HG03520 (cell line): Measurements from ENCODE around the gene TRMT11.
"Not testable (repeated sequence)": the region's sequence is repeated elsewhere in the genome, so short reads cannot be mapped to it uniquely, and the experiment has no call there.

ENCODE experiments used
- ATAC-seq: cut with Tn5 transposase; IDR thresholded peaks from one replicate; pipeline ENCODE4 v1.9.1; 2021; ENCODE audit warnings: mild to moderate bottlenecking, moderate library complexity; ENCODE audit not compliant: unreplicated experiment

TRMT11 gene

GRCh38 chr6:125956506-125957390 lies 29.6 kb upstream of the TRMT11 start, which contains the start of gene HINT3:
Gene HINT3, plus strand, starts transcription at chr6:125956770. Its CDS starts 208 bp downstream, at chr6:125956978.
- ATAC-seq: peak; percentile 94

- no peak for ATAC-seq
Measured at GRCh38 chr6:125957391-125957693, 29.0 kb upstream of the TRMT11 start.

DNA sequence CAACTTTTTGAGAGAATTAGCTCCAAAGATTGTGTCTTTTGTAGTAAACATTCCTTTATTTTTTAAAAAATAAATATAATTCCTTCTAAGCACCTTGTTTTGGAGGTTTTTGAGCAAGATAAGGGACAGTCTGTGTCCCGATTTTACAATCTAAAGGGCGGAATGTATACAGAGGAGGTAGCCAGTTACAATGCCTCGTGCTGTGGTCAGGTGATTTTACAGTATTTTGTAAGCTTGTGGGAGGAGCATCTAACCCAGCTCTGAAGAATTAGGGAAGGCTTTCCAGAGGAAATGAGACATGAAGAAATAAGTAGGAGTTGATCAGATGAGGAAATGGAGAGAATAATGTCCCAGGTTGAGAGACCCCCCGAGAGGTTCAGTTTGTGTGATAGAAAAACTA lies 28.5 kb upstream of the TRMT11 start:
- ATAC-seq: no peak

GRCh38 chr6:125959041-125959440 lies 27.3 kb upstream of the TRMT11 start:
- no peak for ATAC-seq

GRCh38 chr6:125961117-125961516 lies 25.2 kb upstream of the TRMT11 start:
- ATAC-seq: no peak

DNA sequence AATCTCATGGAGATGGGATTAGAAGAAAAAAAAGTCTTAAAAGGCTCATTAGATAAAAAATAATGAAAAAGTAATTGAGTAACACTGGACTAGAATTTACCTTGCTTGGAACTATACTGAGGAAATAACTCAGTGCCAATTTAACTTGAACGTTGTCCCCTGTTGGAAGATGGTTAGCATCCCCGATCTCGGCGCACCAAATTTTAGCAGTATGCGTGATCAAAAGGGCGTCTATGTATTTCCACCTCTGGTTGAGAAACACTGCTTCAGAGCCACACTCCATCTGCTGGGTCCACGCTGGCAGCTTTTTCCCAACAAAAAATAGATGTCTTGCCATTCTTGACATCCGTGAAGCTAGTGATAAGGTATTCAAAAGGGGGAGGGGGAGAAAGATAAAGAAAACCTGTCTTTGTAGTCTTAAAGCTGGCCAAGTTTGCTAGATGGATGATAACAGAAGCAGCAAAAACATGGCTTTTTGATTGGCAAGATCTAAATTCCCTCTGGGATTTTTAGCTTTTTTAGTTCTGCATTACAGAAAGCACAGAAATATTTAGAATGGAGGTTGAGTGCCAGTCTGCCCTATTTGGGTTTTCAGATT lies 23.3 kb upstream of the TRMT11 start:
- ATAC-seq: no peak

GRCh38 chr6:125963817-125964216 lies 22.5 kb upstream of the TRMT11 start:
- ATAC-seq: no peak

- no peak for ATAC-seq
Measured at GRCh38 chr6:125966569-125966968, 19.8 kb upstream of the TRMT11 start.

DNA sequence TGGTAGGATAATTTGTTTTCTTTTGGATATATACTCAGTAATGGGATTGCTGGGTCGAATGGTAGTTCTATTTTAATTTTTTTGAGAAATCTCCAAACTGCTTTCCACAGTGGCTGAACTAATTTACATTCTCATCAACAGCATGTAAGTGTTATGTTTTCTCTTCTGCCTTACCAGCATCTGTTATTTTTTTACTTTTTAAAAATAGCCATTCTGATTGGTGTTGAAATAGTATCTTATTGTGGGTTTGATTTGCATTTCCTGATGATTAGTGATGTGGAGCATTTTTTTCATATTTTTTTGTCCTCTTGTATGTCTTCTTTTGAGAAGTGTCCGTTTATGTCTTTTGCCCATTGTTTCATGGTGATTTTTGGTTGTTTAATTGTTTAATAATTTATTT lies 17.8 kb upstream of the TRMT11 start:
- ATAC-seq: no peak

DNA sequence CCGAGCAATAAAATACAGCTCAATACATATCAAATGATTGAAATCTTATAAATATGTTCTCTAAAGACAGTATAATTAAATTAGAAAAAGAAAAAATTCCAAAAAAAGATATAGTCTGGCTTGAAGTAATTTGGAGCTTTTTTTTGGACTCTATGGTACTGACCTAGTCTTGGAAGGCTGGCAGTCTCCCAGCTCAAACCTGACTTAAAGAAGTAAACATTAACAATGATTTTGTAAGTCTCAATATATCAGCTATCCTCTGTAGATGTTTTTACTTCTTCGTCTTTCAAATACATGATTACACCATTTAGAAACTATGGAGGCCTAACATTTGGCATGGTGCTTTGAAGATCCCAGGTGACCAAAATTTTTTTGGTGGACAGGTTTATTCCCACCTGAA lies 15.6 kb upstream of the TRMT11 start:
- ATAC-seq: no peak

DNA sequence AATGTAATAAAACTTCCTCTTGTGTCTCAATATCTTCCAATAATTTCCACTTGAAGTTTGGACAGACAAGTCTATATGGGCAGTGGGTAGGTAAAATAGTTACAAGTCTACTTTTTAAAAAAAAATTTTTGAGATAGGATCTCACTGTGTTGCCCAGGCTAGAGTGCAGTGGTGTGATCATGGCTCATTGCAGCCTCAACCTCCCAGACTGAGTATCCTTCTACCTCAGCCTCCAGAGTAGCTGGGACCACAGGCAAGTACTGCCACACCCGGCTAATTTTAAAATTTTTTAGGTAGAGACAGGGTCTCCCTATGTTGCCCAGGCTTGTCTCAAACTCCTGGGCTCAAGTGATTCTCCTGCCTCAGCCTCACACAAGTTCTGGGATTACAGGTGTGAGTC lies 13.9 kb upstream of the TRMT11 start:
- ATAC-seq: not testable (repeated sequence)

GRCh38 chr6:125974214-125974866 lies 12.0 kb upstream of the TRMT11 start:
- peak; percentile 84 for ATAC-seq

DNA sequence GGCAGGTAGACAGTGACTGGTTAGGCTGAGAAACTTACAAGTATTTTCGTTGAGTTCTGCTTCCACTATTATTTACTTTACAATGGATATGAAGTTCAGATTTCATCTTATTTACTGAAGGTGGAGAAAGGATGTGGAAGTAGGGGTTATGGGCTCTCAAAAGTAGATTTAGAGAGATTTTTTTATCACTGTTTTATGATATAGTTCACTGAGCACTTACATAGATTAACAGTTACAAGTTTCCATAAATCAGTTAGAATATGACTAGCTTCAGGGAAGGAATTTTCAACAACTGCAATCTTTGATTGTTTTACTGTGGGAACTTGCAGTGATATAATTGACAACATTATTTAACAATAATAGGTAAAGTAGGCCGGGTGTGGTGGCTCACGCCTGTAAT lies 7.2 kb upstream of the TRMT11 start:
- no peak for ATAC-seq

- ATAC-seq: no peak
Measured at GRCh38 chr6:125981571-125982185, 4.7 kb upstream of the TRMT11 start.

- ATAC-seq: no peak
Measured at GRCh38 chr6:125983246-125983945, 2.9 kb upstream of the TRMT11 start.

- no peak for ATAC-seq
Measured at GRCh38 chr6:125984311-125984710, 2.0 kb upstream of the TRMT11 start.

DNA sequence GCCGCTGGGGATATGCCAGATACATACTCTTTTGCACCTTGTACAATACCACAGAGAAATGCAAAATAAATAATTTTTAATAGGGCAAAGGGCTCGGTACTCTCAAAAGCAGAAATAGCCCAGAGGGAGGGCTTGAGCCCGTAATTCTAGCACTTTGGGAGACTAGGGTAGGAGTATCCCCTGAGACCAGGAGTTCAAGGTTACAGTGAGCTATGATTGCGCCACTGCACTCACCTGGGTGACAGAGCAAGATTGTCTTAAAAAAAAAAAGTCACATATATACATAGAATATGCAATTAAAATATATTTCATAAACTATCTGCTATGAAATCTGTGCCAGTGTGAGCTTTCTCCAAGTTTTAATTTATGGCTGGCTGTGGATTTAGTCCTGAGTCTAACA lies 818 bp upstream of the TRMT11 start:
- ATAC-seq: no peak

GRCh38 chr6:125985979-125986300 lies 400 bp upstream of the TRMT11 start:
- no peak for ATAC-seq

- peak; percentile 25 for ATAC-seq
Measured at GRCh38 chr6:125987026-125987617, 782 bp downstream of the TRMT11 start.

GRCh38 chr6:125988280-125988679 lies 1.9 kb downstream of the TRMT11 start:
- no peak for ATAC-seq

- ATAC-seq: no peak
Measured at GRCh38 chr6:125989631-125990030, 3.3 kb downstream of the TRMT11 start.
